CD1c-positive myeloid dendritic cell (primary cell): ENCODE results near the gene SCN4B.
"Not testable (repeated sequence)": the region's sequence is repeated elsewhere in the genome, so short reads cannot be mapped to it uniquely, and the experiment has no call there.

Experiments used
- DNase-seq: peaks from one replicate; pipeline ENCODE4 v3.0.0-alpha.2; 2016; ENCODE audit errors: extremely low spot score

Gene SCN4B

DNA sequence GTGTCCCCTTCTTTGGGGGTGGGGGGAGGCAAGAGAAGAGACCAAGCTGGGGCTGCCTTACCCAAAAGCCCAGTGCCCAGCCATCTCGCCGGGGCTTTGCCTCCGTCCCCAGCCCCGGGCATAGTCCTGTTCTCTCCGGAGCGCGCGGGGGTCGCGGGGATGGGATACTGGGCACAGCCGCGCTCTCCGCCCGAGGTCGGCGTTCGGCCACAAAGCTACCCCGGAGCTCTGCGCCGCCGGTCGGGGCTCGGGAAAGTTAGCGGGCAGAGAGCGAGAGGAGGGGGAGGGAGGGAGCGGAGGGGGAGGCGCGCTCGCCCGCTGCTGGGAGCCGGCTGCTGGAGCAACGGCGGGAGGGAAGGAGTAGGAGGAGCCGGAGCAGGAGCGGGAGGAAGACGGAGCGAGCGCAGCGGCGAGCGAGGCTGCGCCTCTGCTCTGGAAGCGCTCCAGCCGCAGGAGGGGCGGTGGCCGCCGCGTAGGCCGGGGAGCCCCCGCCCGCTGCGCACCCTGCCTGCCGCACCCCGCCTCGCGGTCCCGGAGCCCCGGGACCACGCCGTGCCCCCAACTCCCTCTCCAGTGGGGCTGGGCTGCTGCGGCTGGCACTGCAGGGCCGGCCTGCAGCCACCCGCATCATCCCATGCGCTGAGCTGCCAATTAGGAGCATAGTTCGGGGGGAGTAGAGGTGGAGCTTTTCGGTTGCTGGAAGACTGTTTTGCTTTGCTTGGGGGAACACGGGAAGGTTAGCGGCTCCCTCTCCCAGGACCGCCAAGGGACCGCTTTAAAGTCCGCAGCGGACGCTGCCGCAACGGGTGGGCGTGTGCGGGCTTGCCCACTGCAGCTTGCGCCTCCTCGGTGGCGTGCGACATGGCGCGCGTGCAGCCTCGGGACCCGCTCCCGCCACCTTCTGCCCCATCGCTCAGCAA, at the start of gene SCN4B:
TSS of gene SCN4B (minus strand) at position 272 of the 920 bp plus-strand sequence. CDS start at position 122, 150 bp downstream.
- peak; percentile 50 for DNase-seq

DNA sequence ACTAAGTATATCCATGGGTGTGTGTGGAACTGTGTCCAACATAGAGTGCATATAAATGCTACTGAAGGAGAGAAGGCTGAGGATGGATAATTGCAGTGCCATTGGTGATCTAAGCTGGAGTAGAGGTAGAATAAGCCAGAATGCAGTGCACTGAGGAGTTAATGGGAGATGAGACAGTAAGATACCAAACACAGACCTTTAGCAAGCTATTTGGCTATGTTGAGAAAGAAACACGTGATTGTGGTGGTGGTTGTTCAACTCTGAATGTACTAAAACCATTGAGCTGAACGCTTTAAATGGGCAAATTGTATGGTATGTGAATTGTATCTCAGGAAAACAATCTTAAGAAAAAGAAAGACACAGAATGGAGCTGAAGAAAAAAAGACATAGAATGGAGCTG, 49.3 kb upstream of the SCN4B start:
- DNase-seq: no peak

GRCh38 chr11:118200901-118201680, 48.5 kb upstream of the SCN4B start:
- peak; percentile 59 for DNase-seq

- no peak for DNase-seq
These were observed 47.9 kb upstream of the SCN4B start for GRCh38 chr11:118200497-118200896.

GRCh38 chr11:118199135-118199534, 46.5 kb upstream of the SCN4B start:
- DNase-seq: no peak

- peak; percentile 78 for DNase-seq
These were observed 45.7 kb upstream of the SCN4B start for GRCh38 chr11:118198370-118198769.

- no peak for DNase-seq
These were observed 42.4 kb upstream of the SCN4B start for GRCh38 chr11:118194835-118195627.

GRCh38 chr11:118193910-118194566, 41.4 kb upstream of the SCN4B start:
- no peak for DNase-seq

DNA sequence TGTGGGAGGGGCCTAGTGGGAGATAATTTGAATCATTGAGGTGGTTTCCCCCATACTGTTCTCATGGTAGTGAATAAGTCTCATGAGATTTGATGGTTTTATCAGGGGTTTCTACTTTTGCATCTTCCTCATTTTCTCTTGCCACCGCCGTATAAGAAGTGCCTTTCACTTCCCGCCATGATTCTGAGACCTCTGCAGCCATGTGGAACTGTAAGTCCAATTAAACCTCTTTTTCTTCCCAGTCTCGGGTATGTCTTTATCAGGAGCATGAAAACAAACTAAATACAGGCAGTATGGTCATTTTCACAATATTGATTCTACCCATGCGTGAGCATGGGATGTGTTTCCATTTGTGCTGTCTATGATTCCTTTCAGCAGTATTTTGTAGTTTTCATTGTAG, 40.2 kb upstream of the SCN4B start:
- not testable (repeated sequence) for DNase-seq

GRCh38 chr11:118190942-118191506, 38.4 kb upstream of the SCN4B start:
- DNase-seq: not testable (repeated sequence)

GRCh38 chr11:118186346-118187107, 33.9 kb upstream of the SCN4B start:
- peak; percentile 80 for DNase-seq

- peak; percentile 83 for DNase-seq
These were observed 32.4 kb upstream of the SCN4B start for GRCh38 chr11:118184784-118185579.

DNA sequence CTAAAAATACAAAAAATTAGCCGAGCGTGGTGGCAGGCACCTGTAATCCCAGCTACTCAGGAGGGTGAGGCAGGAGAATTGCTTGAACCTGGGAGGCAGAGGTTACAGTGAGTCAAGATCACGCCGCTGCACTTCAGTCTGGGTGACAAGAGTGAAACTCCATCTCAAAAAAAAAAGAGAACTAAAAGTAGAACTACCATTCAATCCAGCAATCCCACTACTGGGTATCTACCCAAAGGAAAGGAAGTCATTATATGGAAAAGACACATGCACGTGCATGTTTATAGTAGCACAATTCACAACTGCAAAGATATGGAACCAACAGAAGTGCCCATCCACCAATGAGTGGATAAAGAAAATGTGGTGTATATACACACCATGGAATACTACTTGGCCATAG, 31.1 kb upstream of the SCN4B start:
- peak; percentile 80 for DNase-seq

DNA sequence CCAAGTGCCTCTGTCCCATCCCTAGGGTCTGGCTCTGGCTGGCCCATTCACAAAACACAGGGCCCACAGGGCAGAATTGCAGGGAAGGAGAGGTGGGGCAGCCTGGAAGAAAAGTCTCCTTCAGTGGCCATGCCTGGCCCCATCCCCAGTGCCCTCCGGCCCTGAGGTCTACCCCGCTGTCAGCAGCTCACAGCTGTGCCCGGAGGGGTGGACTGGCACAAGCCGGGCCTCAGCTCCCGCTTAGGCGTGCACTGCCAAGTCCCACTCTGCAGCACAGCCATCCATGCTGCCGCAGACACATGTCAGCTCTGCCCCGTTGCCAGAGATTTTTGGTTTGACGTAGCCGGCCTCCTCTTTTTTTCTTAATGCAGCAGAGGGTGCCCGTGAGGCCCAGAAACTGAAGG, 27.7 kb upstream of the SCN4B start:
- DNase-seq: peak; percentile 19

GRCh38 chr11:118176778-118177134, 24.1 kb upstream of the SCN4B start:
- no peak for DNase-seq

- DNase-seq: no peak
These were observed 23.6 kb upstream of the SCN4B start, which contains the start of gene SCN2B for GRCh38 chr11:118175993-118176777. Gene SCN2B (minus strand): TSS chr11:118176639. CDS start chr11:118176431, 208 bp downstream.

- peak; percentile 20 for DNase-seq
These were observed 22.7 kb upstream of the SCN4B start for GRCh38 chr11:118175031-118175992.
